Measurements from ENCODE around the gene CISD1.

Gene CISD1

DNA sequence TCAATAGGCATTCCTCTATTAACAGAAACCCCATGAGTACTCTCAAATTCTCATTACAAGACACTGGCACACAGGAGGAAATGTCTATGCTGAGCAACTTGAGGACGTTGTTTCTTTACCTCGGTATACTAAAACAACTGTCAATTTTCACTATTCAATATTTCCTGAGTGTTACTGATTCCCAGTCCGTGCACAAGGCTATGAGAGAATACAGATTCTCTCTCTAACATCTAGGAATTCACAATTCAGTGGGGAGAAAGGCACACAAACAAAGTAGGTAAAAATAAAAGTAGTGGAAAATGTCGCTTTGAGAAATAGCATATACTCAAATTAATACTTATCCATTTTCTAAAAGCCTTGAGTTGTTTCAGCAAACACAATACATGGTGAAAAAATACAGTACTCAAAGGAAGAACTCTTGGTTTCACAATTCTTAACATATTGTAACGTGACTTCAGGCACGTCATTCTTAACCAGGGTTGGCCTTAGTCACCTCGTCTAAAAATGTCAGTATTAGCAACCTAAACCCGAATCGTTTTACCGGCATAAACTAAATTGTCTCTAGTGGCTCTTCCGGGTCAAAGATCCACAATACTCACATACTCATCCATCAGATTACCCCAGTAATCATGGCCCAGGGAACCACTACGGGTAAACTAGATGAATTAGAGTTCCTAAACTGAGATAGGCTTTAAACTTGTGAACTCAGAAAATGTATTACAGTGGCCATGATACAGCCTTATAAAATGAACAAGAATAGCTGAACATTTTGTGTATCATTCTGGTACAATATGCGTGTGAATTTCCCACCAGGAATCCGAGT is 2.7 kb upstream of the CISD1 start:
- DNase-seq = no peak

DNA sequence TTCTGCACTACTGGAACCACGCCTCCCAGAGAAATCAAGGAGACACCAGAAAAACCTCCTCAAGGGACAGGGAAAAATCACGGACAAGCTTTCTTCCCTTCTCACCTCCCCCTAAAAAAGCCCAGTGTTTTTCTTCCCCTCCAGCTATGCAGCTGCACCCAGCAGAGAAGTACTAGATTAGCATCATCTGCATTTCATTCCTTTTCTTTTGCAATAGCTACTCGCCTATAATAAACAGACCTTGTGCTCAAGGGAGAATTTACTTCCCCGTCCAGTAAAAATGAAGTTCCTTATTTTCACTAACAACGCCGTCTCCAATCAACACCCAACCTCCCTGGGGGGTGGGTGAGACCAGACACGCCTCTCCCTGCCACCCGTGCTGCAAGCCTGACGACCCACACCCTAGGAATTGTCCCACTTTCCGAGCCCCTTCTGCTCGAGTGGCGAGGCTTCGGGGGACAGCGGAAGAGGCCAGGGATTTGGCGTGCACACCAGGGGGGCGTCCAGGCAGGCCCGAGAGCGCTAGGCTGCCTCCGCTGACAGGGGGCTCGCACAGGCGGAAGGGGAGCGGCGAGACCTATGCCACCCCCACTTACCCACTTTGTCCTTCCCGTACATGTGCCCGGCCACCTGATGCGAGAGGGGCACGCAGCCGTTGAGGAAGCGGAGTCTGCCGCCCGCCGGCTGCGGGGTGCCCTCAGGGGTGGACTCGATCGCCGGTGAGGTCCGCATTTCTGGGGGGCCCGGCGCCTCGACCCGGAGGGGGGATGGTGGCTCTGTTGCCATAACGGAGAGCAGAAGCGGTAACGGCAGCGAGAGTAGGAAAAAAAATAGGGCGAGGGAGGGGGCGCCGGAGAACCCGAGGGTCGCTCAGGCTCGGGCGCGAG is 1.9 kb upstream of the CISD1 start:
- no peak for DNase-seq

DNA sequence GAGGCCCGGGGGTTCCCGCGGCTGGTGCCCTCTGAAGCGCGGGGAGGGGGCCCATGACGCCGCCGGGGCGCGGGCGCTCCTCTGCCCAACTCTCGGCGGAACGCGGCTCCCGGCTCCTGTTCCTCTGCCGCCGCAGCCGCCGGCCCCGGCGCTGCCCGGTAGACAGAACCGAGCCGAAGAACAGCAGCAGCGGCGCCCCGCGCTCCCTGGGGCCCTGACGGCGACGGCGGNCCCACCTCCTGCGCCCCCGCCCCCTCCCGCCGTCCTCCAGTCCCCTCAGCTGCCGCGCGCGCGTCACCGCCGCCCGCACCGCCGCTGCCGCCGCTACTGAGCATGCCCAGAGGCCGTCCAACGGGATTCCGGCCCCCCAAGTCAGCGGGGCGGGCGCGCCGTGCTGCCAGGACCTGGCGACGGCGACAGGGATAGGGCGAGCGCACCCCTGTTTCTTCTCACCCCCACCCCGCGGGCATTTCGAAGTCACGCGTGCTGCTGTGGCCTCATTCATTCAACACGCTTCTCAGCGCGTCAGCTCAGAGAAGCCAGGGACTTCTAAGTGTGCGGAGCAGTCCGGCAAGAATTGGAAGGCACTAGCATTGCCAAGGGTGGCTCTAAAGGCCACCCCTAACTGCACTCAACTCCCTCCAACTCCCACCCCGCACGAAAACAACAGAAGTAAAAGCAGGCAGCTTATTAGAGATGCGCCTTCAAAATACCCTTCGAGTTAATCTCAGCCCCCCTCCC is 1.1 kb upstream of the CISD1 start, which contains the start of gene IPMK:
IPMK (minus strand) TSS at position 182 of the 741 bp plus-strand sequence. CDS start 283 bp downstream, outside the sequence.
- DNase-seq = peak; percentile 49

DNA sequence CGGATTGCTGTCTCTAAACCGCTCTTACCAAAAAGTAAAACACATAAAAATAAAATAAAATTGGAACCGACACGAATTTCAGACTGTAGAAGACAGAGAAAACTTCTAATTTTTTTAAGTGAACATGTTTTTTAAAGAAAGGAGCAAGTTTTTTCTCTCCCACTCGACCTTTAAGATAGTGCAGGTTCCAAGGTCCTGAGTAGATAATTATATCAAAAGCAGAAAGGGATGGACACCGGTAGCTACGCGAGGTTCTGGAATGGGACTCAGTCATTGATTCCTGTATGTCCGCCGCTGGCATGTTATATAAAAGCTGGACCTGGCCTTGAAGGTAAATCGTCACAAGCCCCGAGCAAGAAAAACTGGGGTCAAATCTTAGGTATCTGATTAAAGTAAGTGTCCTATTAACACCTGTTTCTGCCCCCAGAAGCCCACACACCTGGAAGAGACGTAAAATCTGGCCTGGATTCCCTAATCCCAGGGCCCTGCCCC is 462 bp upstream of the CISD1 start:
- no peak for DNase-seq

DNA sequence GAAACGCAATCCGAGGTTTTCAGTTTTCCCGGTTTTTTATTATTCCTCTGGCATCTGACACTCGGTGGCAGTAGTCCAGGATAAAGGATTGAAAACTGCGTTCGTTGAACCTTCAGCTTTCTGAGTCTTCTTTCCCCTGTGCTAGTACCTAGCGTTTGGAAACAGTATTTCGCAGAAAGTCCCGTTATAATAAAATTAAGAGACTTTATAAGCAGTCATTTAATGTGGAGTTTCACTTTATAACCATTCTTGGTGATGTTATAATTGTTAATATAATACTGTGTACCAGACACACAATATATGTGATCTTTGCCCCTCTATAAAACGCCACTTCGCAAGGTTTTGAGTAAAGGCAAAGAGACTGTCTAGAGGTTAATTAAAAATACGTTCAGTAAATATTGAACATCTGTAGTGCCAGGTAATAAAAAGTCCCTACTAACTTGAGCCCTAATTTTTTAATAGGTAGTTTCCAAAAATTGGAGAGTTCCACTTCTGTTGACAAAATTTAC is 874 bp downstream of the CISD1 start:
- no peak for DNase-seq

DNA sequence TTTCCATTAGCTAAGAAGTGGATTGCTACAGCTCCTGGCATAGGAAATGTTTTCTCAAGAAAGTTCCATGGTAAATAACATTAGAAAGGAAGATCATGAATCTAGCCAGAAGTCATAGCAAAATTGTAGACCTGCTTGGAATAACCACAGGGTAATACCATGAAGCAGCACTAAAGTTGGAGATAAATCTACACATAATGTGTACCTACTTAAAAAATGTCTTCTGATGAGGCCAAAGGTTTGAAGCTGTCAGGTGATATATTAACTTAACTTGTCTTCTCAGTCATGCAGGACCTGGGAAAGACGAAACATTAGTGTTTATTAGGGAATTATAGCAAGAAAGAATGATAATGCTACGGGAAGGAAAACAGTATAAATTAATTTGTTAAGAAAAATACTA is 6.3 kb downstream of the CISD1 start:
- DNase-seq = no peak

DNA sequence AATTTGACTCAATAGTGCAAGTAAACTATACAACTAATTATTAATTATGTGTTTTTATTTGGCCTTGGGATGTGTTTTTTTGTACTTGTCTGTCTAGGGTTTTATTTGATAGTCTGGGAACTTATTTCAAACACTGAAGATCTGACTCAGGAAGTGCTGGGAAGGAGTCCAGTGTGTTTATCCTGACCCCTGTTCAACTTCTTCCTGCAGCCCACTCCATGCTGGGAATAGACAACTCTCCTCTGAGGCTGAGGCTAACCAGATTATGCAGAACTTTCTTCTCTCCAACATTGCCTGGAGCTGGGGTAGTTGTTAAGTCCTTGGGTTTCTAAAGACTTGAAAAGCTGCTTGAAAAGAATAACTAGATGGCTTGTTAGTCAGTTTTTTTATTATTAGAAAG is 6.9 kb downstream of the CISD1 start:
- no peak for DNase-seq

DNA sequence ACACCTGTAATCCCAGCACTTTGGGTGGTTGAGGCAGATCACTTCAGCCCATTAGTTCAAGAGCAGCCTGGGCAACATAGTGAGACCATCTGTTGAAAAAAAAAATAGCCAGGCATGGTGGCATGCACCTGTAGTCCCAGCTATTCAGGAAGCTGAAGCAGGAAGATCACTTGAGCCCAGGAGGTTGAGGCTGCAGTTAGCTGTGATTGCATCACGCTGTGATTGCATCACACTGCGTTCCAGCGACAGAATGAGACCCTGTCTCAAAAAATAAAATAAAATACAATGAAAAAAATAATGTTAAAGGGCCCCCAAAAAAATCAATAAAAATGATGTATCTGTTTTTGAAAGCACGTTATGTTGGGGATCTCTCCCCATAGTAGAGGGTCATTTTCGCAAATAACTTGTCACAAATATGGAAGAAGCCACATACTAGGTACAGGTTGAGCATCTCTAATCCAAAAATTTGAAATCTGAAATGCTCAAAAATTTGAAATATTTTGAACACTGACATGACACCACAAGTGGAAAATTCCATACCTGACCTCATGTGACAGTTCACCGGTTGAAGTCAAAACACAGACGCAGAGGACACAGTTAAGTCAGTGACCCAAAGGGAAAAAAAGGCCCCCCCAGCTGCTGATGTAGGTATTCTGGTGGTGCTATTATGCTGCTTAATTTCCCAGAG is 9.5 kb downstream of the CISD1 start:
- DNase-seq = no peak

DNA sequence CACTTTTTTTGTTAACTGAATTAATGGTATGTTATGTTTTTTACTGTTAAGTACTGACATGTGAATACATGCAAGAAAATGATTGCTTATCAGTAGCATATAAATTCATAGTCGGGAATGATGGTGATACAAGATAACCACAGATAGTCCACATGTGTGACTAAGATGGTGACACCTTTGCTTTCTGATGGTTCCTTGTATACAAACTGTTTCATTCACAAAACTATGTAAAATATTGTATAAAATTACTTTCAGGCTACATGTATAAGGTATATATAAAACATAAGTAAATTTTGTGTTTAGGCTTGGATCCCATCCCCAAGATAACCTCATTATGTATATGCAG is 10.0 kb downstream of the CISD1 start:
- no peak for DNase-seq

DNA sequence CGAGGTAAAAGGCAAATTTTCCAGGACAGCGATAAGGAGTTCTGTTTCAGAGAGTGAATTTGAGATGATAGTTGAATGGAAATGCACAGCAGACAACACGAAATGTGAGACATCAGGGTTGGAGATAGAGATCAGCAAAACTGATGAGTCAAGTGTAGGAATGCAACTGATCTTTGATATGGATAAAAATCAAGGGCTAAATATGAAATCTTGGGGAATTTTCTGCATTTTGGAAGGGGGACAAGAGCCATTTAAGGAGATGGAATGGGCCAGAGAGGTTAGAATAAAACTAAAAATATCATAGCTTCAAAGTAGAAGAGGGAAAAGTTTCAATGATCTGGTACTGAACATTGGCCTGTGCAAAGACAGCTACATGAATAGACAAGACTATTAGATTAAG is 11.5 kb downstream of the CISD1 start:
- no peak for DNase-seq

DNA sequence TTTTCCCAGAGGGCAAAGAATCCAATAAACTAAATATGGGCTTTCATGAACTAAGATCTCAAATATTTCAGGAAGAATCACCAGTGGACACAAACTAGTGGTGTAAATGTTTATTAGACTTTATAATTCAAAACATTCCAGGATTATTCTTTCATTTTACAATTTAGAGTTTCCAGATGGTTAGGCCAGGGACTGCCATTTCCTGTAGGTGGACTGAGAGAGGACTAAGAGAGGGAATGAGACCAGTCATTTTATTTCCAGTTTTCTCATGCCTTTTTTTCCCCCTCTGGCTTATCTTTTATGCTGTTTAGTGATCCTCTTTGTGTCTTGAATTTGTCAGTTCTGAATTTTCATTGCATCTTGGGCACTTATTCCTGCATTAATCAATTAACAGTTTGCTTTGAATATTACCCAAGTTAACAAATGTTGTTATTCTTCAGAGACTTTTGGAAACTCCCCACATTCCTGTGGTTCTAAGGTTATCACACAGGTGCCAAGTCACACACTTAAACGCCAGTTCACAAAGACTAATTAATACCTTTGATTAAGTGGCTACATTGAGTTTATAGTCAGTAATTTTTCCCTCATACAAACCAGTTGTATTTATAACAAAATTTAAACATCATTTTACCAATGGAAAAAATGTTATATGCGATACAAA is 12.3 kb downstream of the CISD1 start:
- DNase-seq = no peak

DNA sequence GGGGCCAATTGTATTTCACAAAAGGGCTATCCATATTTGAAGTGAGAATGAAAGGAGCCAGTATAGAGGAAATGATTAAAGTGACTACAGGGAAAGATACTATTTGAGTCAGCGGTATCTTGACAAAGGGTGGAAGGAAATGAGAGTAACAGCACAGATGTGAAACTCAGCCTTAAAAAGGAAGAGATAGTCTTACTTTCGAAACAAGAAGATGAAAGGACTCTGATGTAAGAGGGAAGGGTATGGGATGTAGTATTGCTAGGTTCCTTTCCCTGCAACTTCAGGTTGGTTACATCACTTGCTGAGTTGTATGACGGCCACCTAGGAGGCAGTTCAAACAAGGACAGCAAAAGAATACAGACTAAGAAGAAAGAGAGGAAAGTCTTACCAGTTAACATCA is 13.7 kb downstream of the CISD1 start:
- DNase-seq = no peak

DNA sequence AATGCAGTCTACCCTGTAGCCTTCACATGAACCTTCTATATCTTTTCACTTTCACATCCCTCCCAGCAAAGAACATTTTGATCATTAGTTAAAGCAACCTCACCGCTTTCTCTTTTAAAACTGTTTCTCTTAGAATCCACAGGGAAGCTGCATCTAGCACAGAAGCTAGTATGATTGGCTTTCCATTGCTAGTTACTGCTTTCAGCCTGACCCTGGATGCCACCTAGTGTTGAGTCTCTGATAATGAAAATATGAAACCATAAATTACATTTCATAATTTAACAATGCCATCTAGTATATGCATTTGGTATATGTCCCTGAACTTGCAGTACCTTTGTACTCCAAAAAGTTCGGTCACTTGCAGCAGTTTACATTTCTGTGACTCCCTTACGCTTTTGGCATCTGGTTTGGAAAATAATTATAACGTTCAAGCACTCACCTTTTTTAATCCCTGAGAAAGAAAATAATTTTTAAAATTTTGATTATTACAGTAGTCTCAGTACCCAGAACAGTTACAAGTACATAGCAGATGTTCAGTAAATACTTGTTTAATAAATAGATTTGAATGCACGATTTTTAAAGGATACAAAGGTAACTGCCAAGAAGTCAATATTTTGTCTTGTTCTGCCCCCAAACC is 22.7 kb downstream of the CISD1 start:
- DNase-seq = no peak

DNA sequence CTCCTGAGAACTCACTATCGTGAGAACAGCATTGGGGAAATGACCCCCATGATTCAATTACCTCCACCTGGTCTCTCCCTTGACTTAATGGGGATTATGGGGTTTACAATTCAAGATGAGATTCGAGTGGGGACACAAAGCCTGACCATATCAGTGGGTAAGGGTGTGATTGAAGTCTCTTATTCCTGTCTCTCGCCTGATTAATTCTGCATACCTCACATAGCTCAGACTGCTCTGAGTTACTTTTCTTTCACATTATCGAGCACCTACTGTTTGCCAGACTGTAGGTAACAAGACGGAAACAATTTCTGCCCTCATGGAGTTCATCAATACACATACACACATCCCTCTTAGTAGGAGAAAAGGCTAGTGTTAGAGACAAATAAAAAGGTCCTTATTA is 25.0 kb downstream of the CISD1 start:
- no peak for DNase-seq

DNA sequence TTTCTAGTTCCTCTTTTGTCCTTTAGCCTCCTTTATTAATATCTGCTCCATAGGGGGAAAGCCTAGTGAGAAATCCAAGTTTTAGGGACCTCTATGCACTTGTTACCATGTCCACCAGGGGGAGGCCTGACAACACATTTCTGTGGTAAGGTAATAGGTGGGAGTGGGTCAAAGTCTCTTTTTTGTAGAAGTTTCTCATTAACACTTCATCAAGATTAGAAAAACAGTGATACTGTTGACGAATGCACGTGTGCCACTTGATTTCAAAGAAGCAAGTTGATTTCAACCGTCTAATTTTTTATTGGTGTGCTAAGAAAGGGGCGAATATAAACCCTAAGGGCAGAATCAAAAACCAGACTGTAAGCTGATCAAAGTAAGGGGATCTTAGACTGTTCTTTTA is 30.6 kb downstream of the CISD1 start:
- DNase-seq = no peak

DNA sequence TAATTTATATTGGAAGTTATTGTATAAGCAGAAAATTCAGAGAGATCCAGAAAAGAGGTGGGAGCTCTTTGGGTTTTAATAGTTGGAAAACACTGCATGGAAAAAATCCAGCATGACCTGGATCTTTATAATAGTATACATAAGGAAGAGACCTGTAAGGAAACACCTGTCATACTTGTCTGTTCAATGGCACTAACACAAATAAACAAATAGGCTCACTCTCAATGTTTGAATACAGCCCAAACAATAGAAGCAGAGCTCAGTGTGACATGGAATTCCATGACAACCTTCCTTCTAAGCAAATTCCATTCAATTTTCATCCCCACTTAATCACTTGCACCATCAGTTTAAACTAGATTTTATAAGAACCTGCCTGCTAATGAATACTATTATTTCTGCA is 31.7 kb downstream of the CISD1 start:
- no peak for DNase-seq

DNA sequence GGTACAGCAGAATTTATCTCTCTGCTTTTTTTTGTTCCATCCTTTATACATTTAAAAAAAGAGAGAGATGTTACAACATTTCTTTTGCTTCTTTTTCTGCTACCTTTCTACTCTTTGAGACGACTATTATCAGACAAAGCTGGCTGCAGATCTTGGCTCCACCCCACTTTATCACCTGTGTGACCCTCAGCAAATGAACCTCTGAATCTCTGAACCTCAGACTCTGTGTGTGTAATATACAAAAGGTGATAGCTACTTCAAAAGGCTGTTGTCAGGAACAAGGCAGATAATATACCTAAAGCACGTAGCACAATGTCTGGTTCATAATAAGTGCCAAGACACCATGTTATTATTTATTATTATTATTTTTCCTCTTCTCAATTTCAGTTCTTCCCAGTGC is 33.3 kb downstream of the CISD1 start:
- DNase-seq = no peak

DNA sequence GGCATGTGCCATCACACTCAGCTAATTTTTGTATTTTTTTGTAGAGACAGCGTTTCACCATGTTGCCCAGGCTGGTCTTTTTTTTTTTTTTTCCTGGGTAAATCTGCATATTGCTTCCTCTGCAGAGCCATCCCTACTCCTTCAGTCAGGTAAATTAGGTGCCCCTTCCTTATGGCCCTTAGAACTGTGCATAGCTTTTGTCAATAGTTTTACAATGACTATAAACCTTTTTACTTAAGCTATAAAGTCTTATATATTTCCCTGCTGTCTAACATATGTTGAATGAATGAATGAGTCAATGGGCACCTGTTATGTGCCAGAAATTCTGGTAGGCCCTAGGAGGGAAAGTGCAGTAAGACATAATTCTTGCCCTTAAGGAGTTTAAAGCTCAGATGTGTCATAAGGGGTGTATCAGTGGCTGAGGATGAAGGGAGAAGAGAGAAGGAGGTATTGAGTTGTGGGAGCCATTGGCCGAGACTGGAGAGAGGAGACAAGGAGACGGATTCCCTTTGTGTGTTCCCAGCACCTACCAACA is 35.2 kb downstream of the CISD1 start:
- no peak for DNase-seq

DNA sequence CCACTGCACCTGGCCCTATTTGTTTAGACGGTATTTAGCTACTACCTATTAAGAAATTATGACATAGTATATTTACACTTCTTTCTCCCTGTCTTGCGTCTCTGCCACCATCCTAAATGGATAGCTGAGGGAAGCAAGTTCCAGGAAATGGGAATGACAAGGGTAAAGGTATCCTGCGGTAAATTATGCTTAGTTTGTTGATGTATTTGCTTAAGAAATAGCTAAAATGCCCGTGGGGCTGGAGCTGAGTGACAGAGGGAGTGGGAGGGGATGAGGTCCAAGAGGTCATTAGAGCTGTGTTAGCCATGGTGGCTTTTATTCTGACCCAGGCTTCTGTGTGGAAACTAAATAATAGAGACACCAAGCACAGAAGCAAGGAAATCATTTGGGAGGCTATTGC is 36.9 kb downstream of the CISD1 start:
- DNase-seq = no peak

DNA sequence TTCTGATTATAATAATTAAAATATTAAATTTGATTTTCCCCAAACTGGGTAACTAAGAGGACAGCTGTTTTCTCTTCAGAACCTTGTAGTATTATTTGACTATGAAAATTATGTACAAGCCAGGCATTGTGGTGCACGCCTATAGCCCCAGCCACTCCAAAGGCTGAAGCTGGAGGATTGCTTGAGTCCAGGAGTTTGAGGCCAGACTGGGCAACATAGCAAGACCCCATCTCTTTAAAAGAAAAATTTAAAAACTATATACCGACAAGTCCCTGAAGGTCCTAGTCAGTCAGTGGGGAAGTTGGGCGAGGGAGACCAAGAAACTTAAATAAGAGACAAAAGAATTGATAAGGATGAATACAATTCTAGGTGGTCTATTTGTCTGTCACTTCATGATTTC is 38.7 kb downstream of the CISD1 start:
- no peak for DNase-seq

DNA sequence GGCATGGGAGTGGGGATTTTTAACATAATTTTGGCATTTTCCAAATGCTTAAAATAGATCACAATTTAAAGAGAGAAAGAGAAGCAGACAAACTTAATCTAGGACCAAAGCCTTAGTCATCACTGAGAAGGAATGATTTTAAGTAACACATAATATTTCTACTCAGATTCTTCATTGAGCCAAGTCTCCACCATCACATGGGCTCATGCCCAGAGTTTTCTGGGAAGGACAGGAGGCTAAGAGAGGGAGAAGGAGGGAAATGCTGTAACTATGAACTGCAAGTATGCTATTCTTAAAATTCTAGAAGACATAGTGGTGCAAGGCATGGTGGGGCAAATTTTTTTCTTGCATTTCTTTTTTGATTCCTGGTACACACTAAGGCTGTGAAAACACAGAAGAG is 42.1 kb downstream of the CISD1 start:
- DNase-seq = no peak

Data from NCI-H510A (cell line).